ENCODE measurements around the gene LYST. TPM values are rescaled to one million over a fixed set of nuclear protein-coding genes. Genes with fewer than 3 reads are reported as not detected.

The LYST gene
- total and polyA plus RNA-seq, 2 donors (not counting 3 experiments of a cell fraction or from before 2014, with no cell fraction given), result 3.1 to 9.6 TPM

- H3K4me2 ChIP-seq (ENCODE audit: insufficient read depth, low read length), result no peak overlapping the region
- H3K79me2 ChIP-seq (ENCODE audit: control insufficient read depth, insufficient read depth, low read length), result no peaks in the 10 kb centered on the region
- no peaks in the 10 kb centered on the region for H3K9me3 ChIP-seq (replicated peaks; ENCODE audit: control insufficient read depth, insufficient read depth, low read length)
- no peaks in the 10 kb centered on the region for H3K36me3 ChIP-seq (ENCODE audit: control insufficient read depth in 2 of 2, extremely low read depth in 1 of 2, insufficient read depth in 2 of 2, low read length in 2 of 2)
- dilution Hi-C loops (cut with MboI; ENCODE audit: extremely low pct_ligation_motif_present, low sequenced_read_pairs), result no loop called here
- H3K4me1 ChIP-seq (ENCODE audit: control insufficient read depth, extremely low read depth, insufficient read depth, low read length), result no peaks in the 10 kb centered on the region
- H3K27ac ChIP-seq (ENCODE audit: insufficient read depth, low read depth, low read length), result no peak overlapping the region
- intact Hi-C loops (cut with micrococcal nuclease), result loop anchor here (10.0 kb wide), 1 partner anchor 791 kb away; no protein-coding TSS in a partner anchor
- H4K20me1 ChIP-seq (replicated peaks; ENCODE audit: control insufficient read depth, extremely low read depth, insufficient read depth, low read length), result no peaks in the 10 kb centered on the region
- no peak for TF ChIP-seq EZH2 (IDR thresholded peaks at IDR 0.05; ENCODE audit: borderline replicate concordance, low read depth, low read length, severe bottlenecking)
- TF ChIP-seq POLR2AphosphoS5 (IDR thresholded peaks at IDR 0.05; ENCODE audit: insufficient read depth, low read depth, low read length), result no peak
- TF ChIP-seq POLR2A (IDR thresholded peaks at IDR 0.05; ENCODE audit: low read depth, low read length), result no peak
- no peak for TF ChIP-seq FOS (IDR thresholded peaks at IDR 0.05; ENCODE audit: borderline replicate concordance, insufficient read depth, low read length)
- no peaks in the 10 kb centered on the region for H3K9me1 ChIP-seq (replicated peaks; ENCODE audit: control insufficient read depth, extremely low read depth, insufficient read depth, low read length)
- no peak overlapping the region for H3K9ac ChIP-seq (replicated peaks; ENCODE audit: extremely low read depth, insufficient read depth, low read length)
- no TSS peak for BruUV-seq (replicated peaks)
- H2AFZ ChIP-seq (ENCODE audit: low read depth, low read length), result no peak overlapping the region
- no peak for FAIRE-seq
- POLR2A ChIA-PET, result no interaction called here
- H3K27me3 ChIP-seq (ENCODE audit: control insufficient read depth in 2 of 2, insufficient read depth in 2 of 2, low read length in 2 of 2), result no peaks in the 10 kb centered on the region
- no peak for DNase-seq (ENCODE audit: low read depth, low spot score)
- no peak overlapping the region for H3K4me3 ChIP-seq (replicated peaks in 1 of 3; ENCODE audit: insufficient read depth in 1 of 3, low read depth in 1 of 3, low read length in 3 of 3)
- CTCF ChIA-PET, result interaction anchor here (0.7 to 1.7 kb wide), 5 partner anchors 8 to 226 kb away, joined by 3 to 5 read pairs (median 4); no protein-coding TSS in a partner anchor
Observed at GRCh38 chr1:235745503-235746136, 121.1 kb downstream of the LYST start.

GRCh38 chr1:235742914-235743599 is 123.6 kb downstream of the LYST start:
- no TSS peak for BruUV-seq (replicated peaks)
- CTCF ChIA-PET, result no interaction called here
- Histone ChIP-seq H3K9me1 (replicated peaks; ENCODE audit: control insufficient read depth, extremely low read depth, insufficient read depth, low read length) (no peaks in the 10 kb centered on the region), H4K20me1 (replicated peaks; ENCODE audit: control insufficient read depth, extremely low read depth, insufficient read depth, low read length) (no peaks in the 10 kb centered on the region), H3K9me3 (replicated peaks; ENCODE audit: control insufficient read depth, insufficient read depth, low read length) (no peaks in the 10 kb centered on the region), H3K36me3 (ENCODE audit: control insufficient read depth in 2 of 2, extremely low read depth in 1 of 2, insufficient read depth in 2 of 2, low read length in 2 of 2) (no peaks in the 10 kb centered on the region), H3K9ac (replicated peaks; ENCODE audit: extremely low read depth, insufficient read depth, low read length) (no peak overlapping the region), H3K27me3 (ENCODE audit: control insufficient read depth in 2 of 2, insufficient read depth in 2 of 2, low read length in 2 of 2) (no peaks in the 10 kb centered on the region), H3K27ac (ENCODE audit: insufficient read depth, low read depth, low read length) (no peak overlapping the region), H3K79me2 (ENCODE audit: control insufficient read depth, insufficient read depth, low read length) (no peaks in the 10 kb centered on the region), H2AFZ (ENCODE audit: low read depth, low read length) (no peak overlapping the region), H3K4me2 (ENCODE audit: insufficient read depth, low read length) (no peak overlapping the region), H3K4me3 (replicated peaks in 1 of 3; ENCODE audit: insufficient read depth in 1 of 3, low read depth in 1 of 3, low read length in 3 of 3) (no peak overlapping the region), H3K4me1 (ENCODE audit: control insufficient read depth, extremely low read depth, insufficient read depth, low read length) (peaks cover 11% of the 10 kb centered on the region)
- TF ChIP-seq GATA2 (IDR thresholded peaks at IDR 0.05; ENCODE audit: insufficient read depth, insufficient read length, low read depth, low read length) (no peak), CTCF (IDR thresholded peaks at IDR 0.05; ENCODE audit: extremely low read depth in 1 of 2, insufficient read depth in 1 of 2, low read depth in 1 of 2, low read length in 2 of 2) (no peak)
- FAIRE-seq (no peak), DNase-seq (ENCODE audit: low read depth, low spot score) (no peak)
- dilution Hi-C loops (cut with MboI; ENCODE audit: extremely low pct_ligation_motif_present, low sequenced_read_pairs) (no loop called here), intact Hi-C loops (cut with micrococcal nuclease) (loop anchor here (10.0 kb wide), 1 partner anchor 788 kb away; no protein-coding TSS in a partner anchor)
- POLR2A ChIA-PET, result no interaction called here
